Testis (tissue), 2 donors: ENCODE measurements around the gene STAT3.

ENCODE experiments used
- CTCF ChIP-seq, 3 experiments: fragments of 450-650 bp in 2 of 3; fragments of 200-600 bp in 1 of 3; sonication (generic) in 1 of 3; IDR thresholded peaks; one replicate each; pipeline ENCODE4 v1.5.1; 2016 to 2019; ENCODE audit warnings: antibody characterized with exemption in 3 of 3, mild to moderate bottlenecking in 2 of 3, moderate library complexity in 1 of 3
- POLR2A ChIP-seq: fragments of 450-650 bp; IDR thresholded peaks from one replicate; pipeline ENCODE4 v1.6.1; 2017; ENCODE audit warnings: antibody characterized with exemption, mild to moderate bottlenecking, moderate library complexity

GRCh38 chr17:42312035-42312284, 76.3 kb downstream of the STAT3 start:
- TF ChIP-seq CTCF (IDR thresholded peaks at IDR 0.05) (no peak), POLR2A (no peak)
